ENCODE results near the gene DOCK3.
"Not testable (repeated sequence)": the region's sequence is repeated elsewhere in the genome, so short reads cannot be mapped to it uniquely, and the experiment has no call there.

Gene DOCK3

DNA sequence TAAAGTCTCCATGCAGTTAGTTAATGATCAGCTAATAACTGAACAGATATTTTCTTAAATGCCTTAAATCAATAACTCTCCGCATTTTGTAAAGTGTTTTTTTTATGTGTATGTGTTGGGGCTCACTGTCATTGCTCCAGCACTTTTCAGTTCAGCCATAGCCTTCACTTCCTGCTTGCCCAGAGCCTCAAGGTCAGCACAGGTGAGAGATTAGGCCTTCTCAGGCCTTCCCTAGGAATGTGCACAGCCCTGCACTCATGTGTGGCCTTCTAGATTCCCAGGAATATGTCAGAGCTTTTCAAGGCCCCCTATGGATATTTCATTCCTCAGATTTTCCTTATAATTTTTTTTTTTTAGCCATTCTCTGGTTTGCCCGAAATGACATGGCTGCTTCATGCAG lies 632.7 kb downstream of the DOCK3 start:
- DNase-seq (ENCODE audit: low spot score) = no peak

DNA sequence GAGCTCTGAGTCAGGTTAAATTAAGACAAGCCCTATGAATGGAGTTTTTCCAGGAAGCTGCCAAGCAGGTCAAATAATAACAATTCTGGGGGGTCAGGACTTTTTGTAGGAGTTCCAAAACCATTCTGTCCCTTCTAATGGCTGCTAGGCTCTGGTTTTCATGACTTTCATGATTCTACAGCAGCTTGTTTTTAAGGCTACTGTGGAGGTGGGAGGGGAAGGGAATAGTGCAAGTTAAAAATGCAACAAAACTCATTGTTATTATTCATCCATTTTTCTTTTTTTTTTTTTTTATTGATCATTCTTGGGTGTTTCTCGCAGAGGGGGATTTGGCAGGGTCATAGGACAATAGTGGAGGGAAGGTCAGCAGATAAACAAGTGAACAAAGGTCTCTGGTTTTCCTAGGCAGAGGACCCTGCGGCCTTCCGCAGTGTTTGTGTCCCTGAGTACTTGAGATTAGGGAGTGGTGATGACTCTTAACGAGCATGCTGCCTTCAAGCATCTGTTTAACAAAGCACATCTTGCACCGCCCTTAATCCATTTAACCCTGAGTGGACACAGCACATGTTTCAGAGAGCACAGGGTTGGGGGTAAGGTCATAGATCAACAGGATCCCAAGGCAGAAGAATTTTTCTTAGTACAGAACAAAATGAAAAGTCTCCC lies 633.3 kb downstream of the DOCK3 start:
- DNase-seq (ENCODE audit: low spot score) = not testable (repeated sequence)

DNA sequence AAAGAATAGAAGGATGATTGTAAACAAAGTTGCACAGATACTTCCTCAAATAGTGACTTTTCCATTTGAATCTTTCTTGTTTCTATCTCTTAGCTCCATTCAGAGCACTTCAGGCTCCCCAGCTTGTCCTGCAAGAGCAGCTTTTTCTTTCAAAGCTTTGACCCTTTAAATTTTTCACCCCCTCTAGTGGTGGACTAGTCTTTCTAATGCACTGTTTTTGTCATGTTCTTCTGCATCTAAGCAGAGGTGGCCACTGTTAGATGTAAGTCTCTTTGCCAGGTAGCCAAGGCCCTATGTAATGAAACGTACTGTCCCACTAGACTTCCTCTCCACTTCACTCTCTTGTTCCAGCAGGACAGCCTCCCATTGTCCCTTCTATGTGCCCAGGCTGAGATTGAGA lies 636.3 kb downstream of the DOCK3 start:
- peak; percentile 41 for DNase-seq (ENCODE audit: low spot score)

DNA sequence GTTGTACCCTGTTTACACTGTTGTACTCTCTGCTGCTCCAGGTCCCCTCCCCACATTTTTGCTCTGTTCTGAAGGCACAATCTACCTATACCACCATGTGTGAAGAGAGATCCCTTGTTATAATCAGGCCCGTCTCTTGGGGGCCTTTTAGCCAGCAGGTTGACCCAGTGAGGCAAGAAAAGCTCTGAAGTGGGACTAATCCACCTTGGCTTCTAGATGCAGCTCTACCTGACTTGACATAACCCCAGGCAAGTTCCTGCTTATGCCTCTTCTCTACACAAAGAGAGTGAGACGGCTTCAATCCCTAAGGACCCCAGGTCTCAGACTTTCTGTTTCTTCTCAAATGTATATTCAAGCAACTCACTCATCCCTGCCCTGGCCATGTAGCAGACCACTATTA lies 653.5 kb downstream of the DOCK3 start:
- no peak for DNase-seq (ENCODE audit: low spot score)

DNA sequence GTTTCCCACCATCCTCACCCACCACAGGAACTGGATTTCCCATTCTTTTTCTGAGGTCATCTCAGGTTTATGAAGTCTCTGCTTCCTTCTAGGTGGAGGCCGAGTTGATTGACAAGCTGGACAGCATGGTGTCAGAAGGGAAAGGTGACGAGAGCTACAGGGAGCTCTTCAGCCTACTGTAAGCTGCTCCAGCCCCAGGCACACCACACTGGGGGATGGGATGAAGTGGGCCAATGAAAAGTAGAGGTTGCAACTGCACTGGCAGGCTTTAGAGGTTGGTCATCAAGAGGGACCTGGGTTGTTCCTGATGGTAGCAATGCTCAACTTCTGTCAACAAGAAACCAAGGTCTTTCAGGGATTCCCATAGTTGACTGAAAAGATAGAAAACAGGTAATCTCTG lies 655.3 kb downstream of the DOCK3 start:
- no peak for DNase-seq (ENCODE audit: low spot score)

DNA sequence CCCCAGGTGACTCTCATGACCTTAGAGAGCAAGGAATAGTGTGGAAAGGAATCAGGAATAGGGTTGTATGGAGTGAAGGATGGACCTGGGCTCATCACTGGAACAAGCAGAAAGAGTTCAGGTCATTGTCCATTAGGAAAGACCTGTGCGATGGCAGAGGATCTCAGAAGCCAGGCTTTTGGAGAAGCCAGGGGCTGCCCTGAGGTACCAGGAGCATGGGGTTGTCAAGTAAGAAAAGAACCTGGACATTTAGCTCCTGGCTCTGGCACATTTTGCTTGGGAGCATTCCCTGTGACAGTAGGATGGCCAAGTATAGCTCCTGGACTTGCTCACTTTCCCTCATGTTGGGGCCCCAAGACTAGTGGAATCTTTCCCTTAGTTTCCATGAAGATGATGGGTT lies 657.4 kb downstream of the DOCK3 start:
- no peak for DNase-seq (ENCODE audit: low spot score)

DNA sequence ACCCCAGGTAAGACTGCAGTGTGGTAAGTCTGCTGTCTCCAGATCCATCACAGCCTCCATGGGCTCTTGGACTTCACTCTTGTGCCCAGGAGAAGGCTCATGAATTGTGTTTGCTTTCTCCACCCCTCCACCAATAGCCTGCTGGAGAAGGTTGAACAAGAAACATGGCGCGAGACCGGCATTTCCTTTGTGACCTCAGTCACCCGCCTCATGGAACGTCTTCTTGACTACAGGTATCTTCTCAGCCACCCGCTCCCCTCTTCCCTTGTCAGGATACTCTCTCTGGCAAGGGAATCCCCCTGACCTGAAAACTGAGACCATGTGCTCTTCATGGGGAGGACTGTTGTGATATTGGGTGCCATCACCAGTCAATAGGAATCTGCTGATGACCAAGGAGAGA lies 658.3 kb downstream of the DOCK3 start:
- no peak for DNase-seq (ENCODE audit: low spot score)

DNA sequence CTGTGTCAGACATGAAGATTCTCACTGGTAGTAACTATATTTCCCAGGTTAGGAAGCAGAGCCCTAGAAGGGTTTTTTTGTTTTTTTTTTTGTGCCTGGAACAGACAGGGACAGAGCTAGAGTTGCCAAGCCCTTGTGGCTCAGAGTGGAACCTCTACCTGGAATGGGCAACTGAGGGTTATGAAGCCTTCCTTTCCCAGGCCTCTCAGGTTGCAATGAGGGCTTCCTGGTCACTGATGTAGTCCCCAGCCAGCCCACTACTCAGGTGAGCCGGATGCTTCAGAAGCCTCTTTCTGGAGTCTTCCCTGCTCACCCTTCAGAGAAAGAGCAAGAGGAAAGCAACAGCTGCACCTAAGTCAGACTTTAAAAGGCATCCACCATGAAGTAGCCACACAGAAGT lies 661.5 kb downstream of the DOCK3 start:
- DNase-seq (ENCODE audit: low spot score) = no peak

DNA sequence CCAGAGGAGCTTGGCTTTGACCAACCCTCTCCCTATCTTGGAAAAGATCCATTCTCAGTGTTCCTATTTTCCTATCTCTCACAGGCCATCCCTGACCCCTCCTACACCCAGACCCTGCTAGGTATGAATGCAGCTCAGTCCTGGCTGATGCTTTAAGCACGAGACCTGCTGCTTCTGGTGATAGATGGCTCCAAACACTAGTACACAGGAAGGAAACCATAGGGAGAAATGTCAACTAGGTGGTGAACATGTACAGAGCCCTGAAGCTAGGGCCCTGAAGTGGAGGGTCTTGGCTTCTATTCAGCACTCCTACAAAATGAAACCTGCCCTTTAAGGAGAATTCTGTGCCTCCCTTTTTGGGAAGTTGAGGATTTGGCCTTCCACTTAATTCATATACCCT lies 662.9 kb downstream of the DOCK3 start:
- DNase-seq (ENCODE audit: low spot score) = no peak

DNA sequence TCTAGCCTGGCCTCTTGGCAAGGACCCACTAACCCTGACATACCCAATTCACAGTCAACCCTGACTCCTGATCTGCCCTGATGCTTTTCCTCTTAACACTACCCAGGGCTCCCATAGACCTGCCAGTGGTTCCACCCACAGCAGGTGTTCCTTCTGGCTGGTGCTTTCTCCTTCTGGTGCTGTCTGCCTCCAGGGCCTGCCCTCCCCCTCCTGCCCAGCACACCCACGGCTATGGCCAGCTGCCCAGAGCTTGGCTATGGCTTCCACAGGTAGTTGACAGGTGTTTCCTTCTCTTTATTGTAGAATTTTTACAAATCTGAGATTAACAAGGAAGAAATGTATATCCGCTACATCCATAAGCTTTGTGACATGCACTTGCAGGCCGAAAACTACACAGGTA lies 663.9 kb downstream of the DOCK3 start:
- DNase-seq (ENCODE audit: low spot score) = no peak

DNA sequence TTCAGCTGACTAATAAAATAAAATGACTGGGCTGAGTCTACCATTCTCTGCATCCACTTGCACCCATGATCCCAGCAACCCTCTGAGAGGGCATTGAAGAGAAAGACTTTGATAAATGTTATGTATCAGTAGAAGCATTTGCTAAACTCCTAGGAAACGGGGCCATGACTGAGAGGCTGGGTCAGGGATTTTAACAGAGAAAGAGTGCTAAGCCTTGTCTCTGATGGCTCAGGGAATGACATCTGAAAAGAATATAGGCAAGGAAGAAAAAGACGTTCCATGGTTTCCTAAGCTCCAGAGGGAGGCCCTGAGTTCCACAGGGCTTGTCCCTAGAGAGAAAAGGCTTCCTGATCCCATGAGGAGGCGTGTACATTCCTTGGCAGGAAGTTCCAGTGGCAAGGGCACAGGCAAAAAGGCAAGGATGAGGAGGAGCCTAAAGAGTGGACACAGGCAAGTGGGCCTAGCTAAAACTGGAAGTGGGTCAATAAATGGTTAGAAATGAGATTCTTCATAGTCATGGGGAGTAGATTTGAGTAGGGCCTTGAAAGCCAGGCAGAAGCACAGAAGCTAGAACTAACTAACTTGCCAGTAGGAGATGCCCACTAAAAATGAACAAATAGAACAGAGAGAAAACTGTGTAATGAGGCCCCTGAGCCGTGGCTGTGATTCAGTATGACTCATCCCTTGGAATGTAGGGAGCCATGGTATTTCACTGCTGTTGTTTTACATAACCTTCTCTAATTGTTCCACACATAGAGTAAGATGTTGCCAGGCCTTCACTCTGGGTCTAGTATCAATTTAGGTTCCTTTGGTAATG lies 665.5 kb downstream of the DOCK3 start:
- DNase-seq (ENCODE audit: low spot score) = no peak

DNA sequence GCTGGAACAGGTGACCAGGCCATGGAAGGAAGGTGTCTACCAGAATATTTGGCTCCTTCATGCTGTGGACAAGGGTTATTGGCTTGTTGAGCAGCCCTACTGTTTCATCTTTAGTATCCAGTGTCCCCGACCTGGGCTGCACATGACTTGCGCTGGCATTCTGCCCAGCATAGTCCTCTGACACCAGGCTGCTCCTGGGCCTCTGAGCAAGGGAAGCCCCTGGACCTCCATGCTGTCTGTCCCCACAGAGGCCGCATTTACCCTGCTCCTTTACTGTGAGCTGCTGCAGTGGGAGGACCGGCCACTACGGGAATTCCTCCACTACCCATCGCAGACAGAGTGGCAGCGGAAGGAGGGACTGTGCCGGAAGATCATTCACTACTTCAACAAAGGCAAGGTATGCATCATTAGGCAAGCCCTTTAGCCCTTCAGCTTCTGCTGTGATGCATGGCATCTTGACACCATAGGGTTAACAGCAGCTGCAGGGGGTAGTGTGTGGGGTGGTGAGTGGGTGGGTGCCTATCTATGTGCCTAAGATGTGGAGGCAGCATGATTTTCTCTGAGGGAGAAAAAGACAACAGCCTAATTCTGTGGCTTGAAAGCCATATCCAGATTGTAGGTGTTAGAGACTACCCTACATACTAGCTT lies 666.4 kb downstream of the DOCK3 start:
- no peak for DNase-seq (ENCODE audit: low spot score)

DNA sequence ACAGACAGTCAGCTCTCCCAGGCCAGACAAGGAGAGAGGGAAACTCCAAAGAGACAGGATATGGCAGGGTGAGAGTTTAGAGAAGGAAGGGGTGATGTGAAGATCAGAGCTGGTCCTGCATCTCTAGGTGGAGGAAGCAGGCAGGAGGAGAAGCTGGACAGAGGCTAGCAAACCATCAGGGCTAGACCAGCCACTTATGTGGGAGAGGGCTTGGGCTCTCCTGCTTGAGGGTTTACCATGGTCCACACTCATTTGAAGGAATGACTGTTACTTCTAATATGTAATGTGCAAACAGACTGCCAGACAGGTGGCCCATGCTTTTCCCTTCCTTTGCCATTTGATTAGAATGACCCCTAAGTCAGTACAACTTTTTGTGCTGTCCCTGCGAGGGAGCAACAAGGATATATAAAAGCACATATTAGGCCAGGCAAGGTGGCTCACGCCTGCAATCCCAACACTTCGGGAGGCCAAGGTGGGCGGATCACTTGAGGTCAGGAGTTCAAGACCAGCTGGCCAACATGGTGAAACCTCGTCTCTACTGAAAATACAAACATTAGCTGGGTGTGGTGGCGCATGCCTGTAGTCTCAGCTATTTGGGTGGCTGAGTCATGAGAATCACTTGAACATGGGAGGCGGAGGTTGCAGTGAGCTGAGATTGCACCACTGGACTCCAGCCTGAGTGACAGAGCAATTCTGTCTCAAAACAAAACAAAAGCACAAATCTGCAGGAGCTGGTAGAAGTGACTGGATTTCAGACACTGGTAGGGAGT lies 669.4 kb downstream of the DOCK3 start:
- no peak for DNase-seq (ENCODE audit: low spot score)

DNA sequence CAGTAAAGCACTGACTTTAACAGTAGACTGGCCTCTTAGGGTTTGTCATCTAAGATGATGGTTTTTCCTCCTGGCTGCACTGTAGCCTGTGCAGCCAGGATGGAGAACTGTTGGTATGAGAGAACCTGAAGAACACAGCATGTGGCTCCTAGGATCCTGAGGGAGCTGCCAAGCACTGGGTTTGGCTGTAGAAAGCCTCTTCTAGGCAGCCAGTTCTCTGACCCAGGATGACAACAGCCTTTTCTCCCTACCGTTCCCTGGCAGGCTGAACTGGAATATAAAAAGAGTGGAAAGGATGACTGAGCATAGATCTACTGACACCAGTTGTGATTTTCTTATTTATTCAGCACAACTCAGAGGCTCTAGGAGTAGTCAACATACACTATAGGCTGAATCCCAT lies 676.0 kb downstream of the DOCK3 start:
- DNase-seq (ENCODE audit: low spot score) = no peak

DNA sequence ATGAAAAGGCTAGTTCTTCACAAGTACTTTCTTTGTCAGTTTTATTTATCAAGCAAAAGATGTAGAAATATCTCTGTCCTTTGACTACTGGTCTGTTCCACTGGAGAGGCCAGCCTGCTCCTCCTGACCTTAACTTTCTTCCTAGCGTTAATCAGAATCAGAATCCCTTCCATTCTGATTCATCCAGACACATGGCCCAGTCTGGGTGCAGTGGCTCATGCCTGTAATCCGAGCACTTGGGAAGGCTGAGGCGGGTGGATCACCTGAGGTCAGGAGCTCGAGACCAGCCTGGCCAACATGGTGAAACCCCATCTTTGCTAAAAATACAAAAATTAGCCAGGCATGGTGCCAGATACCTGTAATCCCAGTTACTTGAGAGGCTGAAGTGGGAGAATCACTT lies 678.4 kb downstream of the DOCK3 start:
- DNase-seq (ENCODE audit: low spot score) = no peak

DNA sequence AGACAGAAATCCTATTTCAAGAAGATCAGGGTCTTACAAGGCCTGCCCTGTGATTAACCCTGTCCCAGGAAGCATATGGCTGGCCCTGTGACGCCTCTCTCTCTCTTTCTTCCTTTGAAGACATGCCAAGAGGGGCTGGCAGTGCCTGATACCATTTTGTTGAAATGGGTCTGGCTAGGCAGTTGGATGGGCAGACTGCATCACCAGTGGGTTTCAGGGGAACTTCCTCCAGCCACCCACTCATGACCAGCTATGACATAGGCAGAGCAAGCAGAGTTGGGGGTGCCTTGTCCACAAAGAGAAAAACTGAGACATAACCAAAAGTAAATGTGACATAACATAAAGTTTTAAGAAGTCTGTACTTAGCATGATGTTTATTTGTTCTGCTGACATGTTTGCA lies 679.0 kb downstream of the DOCK3 start:
- DNase-seq (ENCODE audit: low spot score) = no peak

DNA sequence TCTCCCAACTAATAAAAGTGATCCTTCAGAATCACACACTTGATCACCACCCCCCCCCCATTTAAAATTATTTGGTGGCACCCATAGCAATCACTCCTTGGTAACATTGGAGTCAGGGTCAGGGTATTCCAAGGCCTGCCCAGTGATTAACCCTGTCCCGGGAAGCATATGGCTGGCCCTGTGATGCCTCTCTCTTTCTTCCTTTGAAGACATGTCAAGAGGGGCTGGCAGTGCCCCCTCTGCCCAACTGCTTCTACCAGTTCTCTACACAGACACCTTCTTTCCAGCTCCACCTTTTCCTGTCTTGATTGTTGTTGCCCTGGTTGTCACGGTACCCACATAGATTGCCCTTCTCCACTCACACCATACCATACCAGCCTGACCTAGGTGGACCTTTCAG lies 679.4 kb downstream of the DOCK3 start:
- DNase-seq (ENCODE audit: low spot score) = no peak

DNA sequence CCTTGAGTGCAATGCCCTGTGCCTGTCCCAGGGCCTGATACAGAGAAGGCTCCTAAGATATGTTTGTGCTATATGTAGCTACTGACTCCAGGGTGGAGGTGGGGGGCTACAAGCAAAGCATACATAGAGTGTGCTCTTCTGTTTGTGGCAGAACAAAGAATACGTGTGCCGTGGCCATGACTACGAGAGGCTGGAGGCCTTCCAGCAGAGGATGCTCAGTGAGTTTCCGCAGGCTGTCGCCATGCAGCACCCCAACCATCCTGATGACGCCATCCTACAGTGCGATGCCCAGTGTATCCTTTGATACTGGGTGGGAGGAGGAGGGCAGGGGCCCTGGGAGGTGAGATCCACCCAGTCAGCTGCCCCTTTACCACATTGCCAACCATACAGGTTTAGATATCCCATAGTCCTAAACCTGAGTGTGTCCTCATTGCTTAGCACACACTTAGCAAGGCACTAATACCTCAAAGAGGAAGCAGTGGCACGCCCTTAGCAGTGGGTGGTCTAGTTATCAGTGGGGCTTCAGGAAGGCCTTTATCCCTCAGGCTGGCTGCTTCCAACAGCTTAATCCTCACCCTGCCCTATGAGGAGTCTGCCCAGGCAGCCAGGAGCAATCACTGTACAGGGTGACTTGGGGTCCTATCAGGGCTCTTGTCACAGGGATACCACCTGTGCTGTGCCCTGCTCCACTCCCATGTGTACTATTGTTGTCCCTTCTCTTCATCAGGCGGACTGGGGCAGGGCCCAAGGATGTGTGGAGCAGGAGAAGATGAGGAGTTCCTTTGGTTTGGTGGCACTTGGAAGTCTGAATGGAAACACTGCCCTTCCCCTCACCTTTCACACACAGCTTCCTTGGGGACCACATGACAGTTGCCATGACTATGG lies 680.2 kb downstream of the DOCK3 start:
- no peak for DNase-seq (ENCODE audit: low spot score)

DNA sequence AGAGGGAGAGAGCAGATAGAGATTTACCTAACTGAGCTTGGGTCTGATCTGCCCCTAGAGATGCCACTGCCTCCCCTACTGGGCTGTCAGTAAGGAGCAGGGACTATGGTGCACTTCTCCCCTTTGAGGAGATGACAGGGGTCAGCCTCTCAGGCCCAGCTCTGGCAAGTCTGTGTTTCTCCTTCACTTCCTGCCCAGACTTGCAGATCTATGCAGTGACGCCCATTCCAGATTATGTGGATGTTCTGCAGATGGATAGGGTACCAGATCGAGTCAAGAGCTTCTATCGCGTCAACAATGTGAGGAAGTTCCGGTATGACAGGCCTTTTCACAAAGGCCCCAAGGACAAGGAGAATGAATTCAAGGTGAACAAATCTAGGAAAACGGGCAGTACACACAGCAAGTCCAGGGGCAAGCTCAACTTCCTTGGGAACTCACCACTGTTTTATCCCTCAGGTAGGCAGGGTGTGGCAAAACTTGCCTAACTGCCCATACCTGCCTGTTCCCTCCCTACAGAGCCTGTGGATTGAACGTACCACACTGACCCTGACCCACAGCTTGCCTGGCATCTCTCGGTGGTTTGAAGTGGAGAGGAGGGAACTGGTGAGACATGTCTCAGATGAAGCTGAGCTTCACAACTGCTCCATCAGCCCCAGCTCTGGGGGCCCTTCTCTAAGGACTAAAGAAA lies 681.3 kb downstream of the DOCK3 start:
- DNase-seq (ENCODE audit: low spot score) = no peak

DNA sequence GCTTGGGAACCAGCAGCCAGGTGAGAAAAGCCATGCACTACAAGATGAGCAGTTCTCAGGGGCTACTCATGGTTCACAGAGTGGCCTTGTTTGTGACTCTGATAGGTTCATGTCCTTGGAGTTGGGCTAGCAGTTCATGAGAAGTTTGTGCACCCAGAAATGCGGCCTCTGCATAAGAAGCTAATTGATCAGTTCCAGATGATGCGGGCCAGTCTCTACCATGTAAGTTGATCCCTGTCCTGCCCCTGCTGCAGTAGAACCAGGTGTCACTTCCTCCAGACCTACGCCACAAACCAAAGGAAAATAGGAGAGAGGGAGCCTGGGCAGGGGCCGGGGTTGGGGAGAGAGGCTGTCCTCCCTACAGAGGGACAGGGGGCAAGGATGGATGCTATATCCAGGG lies 683.1 kb downstream of the DOCK3 start:
- DNase-seq (ENCODE audit: low spot score) = no peak

DNA sequence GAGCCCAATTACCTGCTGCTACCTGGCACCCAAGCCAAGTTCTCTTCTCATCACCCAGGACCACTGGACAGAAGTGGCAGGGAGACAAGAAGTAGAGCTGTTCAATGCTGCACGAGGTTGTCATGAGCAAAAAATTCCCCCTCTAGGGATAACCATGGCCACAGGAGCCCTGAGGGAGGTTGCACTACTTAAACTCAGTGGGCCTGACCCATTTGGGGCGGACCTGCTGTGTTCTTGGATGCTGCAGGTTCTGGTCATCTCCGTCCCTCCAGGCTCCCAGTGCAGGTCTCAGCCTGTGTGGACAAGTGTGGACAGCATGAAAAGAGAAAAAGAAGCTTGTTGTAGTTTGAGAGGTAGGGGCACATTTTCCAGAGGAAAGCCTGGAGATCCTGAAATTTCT lies 684.3 kb downstream of the DOCK3 start:
- DNase-seq (ENCODE audit: low spot score) = no peak

Data from NAMALWA (cell line).